Measurements from ENCODE around the gene NUP153. TPM values are rescaled to one million over a fixed set of nuclear protein-coding genes. Genes with fewer than 3 reads are reported as not detected.
"Not testable (repeated sequence)": the region's sequence is repeated elsewhere in the genome, so short reads cannot be mapped to it uniquely, and the experiment has no call there.

NUP153 gene
- total RNA-seq, 2 experiments from 2014 or later = 74.0 to 75.8 TPM

DNA sequence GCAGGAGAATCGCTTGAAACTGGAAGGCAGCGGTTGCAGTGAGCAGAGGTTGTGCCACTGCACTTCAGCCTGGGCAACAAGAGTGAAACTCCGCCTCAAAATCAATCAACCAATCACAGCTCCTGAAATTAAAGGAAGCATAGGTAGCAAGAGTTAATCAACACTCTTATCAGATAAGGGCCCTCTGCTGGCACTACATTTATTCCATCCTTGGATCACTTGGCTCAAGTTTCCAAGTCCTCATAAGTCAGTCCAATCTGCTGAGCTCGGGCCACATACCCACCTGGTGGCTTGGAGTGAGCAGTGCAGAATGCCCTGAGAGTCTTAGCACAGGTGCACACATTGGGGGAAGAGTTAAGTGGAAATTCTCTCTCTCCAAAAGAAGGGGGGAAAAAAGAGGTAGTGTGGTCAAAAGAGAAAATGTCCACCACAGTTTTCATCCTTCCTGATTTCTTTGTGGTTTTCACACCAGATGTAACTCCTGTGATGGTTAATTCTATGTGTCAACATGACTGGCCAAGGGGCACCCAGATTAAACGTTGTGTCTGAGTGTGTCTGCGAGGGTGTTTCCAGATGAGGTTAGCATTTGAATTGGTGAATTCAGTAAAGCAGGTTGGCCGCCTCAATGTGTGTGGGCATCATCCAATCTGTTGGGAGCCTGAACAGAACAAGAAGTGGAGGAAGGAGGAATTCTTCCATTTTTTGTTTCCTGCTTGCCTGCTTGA lies 120.8 kb downstream of the NUP153 start:
- Mint-ChIP-seq H3K36me3 (ENCODE audit: low read depth) (peaks cover 2% of the 10 kb centered on the region), H3K9me3 (peaks cover 2% of the 10 kb centered on the region), H3K27ac (no peak overlapping the region), H3K4me1 (peaks cover 10% of the 10 kb centered on the region), H3K27me3 (peaks cover 9% of the 10 kb centered on the region), H3K4me3 (no peak overlapping the region)
- ChIA-PET POLR2A (no interaction called here), CTCF (interaction anchor here (0.5 to 3.3 kb wide), 6 partner anchors 35 to 430 kb away, joined by 3 to 32 read pairs (median 4); no protein-coding TSS in a partner anchor)
- no peak for DNase-seq

DNA sequence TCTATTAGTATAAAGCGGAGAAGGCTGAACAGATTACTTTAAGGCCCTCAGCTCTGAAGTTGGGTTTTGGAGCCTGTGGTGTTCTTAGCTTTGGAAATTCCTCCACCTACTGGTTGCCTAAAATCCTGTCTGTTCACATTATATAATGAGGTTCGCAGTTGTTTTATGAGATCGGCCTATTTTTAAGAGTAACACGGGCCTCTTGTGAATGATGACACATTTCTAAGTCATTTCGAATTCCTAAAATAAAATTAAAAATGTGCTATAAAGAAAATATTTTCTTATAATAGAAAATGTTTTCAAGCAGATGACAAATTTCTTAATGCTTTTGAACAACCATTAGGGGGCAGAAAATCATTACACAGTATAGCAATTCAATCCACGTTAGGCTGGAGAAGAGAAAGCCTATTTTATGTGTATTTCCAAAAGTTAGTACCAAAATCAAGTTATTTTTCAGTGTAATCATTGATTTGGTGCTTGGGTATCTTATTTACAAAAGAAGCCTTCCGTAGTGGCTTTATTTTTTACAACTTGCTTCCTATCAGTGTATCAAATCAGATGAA lies 122.4 kb downstream of the NUP153 start:
- Mint-ChIP-seq H3K4me1 (peaks cover 8% of the 10 kb centered on the region), H3K27me3 (peaks cover 10% of the 10 kb centered on the region), H3K4me3 (no peak overlapping the region), H3K27ac (no peak overlapping the region), H3K36me3 (ENCODE audit: low read depth) (peaks cover 3% of the 10 kb centered on the region), H3K9me3 (peaks cover 2% of the 10 kb centered on the region)
- ChIA-PET POLR2A (interaction anchor here (0.8 kb wide), 1 partner anchor 17 kb away, joined by 3 read pairs; no protein-coding TSS in a partner anchor), CTCF (interaction anchor here (0.6 to 3.3 kb wide), 15 partner anchors 8 to 427 kb away, joined by 3 to 32 read pairs (median 3); partner anchors contain the start of gene FAM8A1)
- DNase-seq = no peak

DNA sequence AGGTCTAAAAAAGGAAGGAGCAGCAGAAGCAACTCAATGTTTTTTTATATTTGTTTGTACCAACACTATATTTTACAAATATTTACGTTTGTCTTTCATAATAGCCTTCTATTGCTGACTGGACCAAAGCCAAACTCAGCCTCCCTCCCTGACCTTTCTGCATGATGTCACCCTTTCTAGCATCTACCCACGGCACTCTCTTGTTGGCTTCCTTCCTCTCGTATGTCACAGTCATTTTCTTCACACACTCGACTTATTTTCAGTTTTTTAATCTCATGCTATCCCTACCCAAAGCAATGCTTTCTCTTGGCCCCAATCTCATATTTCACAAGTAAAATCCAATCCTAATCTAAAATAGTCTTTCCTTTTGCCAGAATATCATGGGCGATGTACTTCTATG lies 122.9 kb downstream of the NUP153 start:
- no peak overlapping the region for H3K27ac Mint-ChIP-seq
- peaks cover 7% of the 10 kb centered on the region for H3K4me1 Mint-ChIP-seq
- POLR2A ChIA-PET = interaction anchor here (0.8 kb wide), 1 partner anchor 17 kb away, joined by 3 read pairs; no protein-coding TSS in a partner anchor
- H3K4me3 Mint-ChIP-seq = no peak overlapping the region
- H3K9me3 Mint-ChIP-seq = peaks cover 2% of the 10 kb centered on the region
- CTCF ChIA-PET = interaction anchor here (0.6 to 3.3 kb wide), 14 partner anchors 9 to 427 kb away, joined by 3 to 32 read pairs (median 4); partner anchors contain the start of gene FAM8A1
- peaks cover 10% of the 10 kb centered on the region for H3K27me3 Mint-ChIP-seq
- no peak for DNase-seq
- peaks cover 3% of the 10 kb centered on the region for H3K36me3 Mint-ChIP-seq (ENCODE audit: low read depth)

GRCh38 chr6:17581282-17581681 lies 125.4 kb downstream of the NUP153 start:
- POLR2A ChIA-PET; DNase-seq; H3K27ac Mint-ChIP-seq; H3K36me3 Mint-ChIP-seq (ENCODE audit: low read depth); H3K4me1 Mint-ChIP-seq: not testable (repeated sequence)
- CTCF ChIA-PET = interaction anchor here (0.8 to 2.3 kb wide), 4 partner anchors 9 to 426 kb away, joined by 3 to 9 read pairs (median 4); no protein-coding TSS in a partner anchor
- Mint-ChIP-seq H3K27me3 (peaks cover 20% of the 10 kb centered on the region), H3K4me3 (peak overlapping the region; percentile 34), H3K9me3 (peaks cover 11% of the 10 kb centered on the region)

- Mint-ChIP-seq H3K4me1 (peaks cover 7% of the 10 kb centered on the region), H3K9me3 (peaks cover 11% of the 10 kb centered on the region), H3K27ac (no peak overlapping the region), H3K27me3 (peaks cover 20% of the 10 kb centered on the region), H3K36me3 (ENCODE audit: low read depth) (peaks cover 3% of the 10 kb centered on the region), H3K4me3 (peak overlapping the region; percentile 58)
- DNase-seq = peak; percentile 32
- ChIA-PET POLR2A (interaction anchor here (0.6 kb wide), 1 partner anchor 19 kb away, joined by 4 read pairs; the partner anchor contains the start of gene FAM8A1), CTCF (interaction anchor here (0.7 to 2.3 kb wide), 5 partner anchors 9 to 425 kb away, joined by 3 to 9 read pairs (median 3); no protein-coding TSS in a partner anchor)
Observed at GRCh38 chr6:17580518-17581048, 126.1 kb downstream of the NUP153 start.

- peaks cover 3% of the 10 kb centered on the region for H3K36me3 Mint-ChIP-seq (ENCODE audit: low read depth)
- ChIA-PET CTCF (no interaction called here), POLR2A (no interaction called here)
- DNase-seq = no peak
- peaks cover 4% of the 10 kb centered on the region for H3K4me1 Mint-ChIP-seq
- H3K4me3 Mint-ChIP-seq = no peak overlapping the region
- H3K27ac Mint-ChIP-seq = no peak overlapping the region
- peaks cover 24% of the 10 kb centered on the region for H3K27me3 Mint-ChIP-seq
- H3K9me3 Mint-ChIP-seq = peaks cover 13% of the 10 kb centered on the region
Observed at GRCh38 chr6:17577059-17577458, 129.7 kb downstream of the NUP153 start.

DNA sequence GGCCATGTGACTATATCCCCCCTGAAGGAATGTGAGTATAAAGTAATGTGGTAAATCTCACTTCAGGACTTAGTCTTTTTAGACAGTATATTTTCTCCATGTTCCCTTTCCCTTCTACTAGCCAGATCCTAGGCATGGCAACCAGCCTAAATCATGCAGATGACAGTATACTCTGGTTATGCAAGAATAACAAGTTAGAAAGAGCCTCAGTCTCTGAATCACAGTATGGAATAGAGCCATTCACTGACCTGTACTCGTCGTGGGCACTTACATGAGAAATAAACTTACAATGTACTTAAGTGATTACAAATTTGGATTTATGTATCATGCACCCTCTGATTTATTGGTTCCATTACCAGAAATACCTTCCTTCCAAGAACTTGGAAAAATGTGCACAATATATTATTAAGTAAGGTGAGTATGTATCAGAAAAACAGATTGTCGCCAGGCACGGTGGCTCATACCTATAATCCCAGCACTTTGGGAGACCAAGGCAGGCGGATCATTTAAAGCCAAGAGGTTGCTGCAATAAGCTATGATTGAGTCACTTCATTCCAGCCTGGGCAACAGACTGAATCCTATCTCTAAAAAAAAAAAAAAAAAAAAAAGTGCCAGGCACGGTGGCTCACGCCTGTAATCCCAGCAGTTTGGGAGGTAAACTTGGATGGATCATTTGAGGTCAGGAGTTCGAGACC lies 131.7 kb downstream of the NUP153 start:
- DNase-seq = no peak
- CTCF ChIA-PET = interaction anchor here (0.6 kb wide), 1 partner anchor 28 kb away, joined by 3 read pairs; no protein-coding TSS in a partner anchor
- Mint-ChIP-seq H3K9me3 (peaks cover 12% of the 10 kb centered on the region), H3K4me3 (no peak overlapping the region), H3K27me3 (peaks cover 21% of the 10 kb centered on the region), H3K27ac (no peak overlapping the region), H3K4me1 (no peaks in the 10 kb centered on the region), H3K36me3 (ENCODE audit: low read depth) (no peaks in the 10 kb centered on the region)
- POLR2A ChIA-PET = no interaction called here

DNA sequence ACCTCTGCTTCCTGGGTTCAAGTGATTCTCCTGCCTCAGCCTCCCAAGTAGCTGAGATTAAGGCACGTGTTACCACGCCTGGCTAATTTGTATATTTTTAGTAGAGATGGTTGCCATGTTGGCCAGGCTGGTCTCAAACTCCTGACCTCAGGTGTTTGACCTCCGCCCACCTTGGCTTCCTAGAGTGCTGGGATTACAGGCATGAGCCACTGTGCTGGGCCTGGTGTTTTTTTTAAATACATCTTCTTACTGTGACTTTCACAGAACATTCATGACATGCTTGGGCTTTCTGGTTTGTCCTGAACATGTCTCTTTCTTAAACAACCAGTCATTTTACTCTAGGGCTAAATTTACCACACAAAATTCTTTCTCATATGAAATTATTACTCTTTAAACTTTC lies 141.3 kb downstream of the NUP153 start:
- no peaks in the 10 kb centered on the region for H3K4me1 Mint-ChIP-seq
- DNase-seq = no peak
- peaks cover 3% of the 10 kb centered on the region for H3K36me3 Mint-ChIP-seq (ENCODE audit: low read depth)
- H3K9me3 Mint-ChIP-seq = peaks cover 3% of the 10 kb centered on the region
- peaks cover 6% of the 10 kb centered on the region for H3K27me3 Mint-ChIP-seq
- ChIA-PET POLR2A (no interaction called here), CTCF (no interaction called here)
- no peak overlapping the region for H3K4me3 Mint-ChIP-seq
- no peak overlapping the region for H3K27ac Mint-ChIP-seq

Other genes with a start within 250 kb of the NUP153 start
- 10 to 100 TPM; 14.1 to 14.3 TPM for gene FAM8A1, start 106.6 kb downstream of the NUP153 start, total RNA-seq

All from activated CD4-positive, alpha-beta memory T cell treated with anti-CD3 and anti-CD28 coated beads, Interleukin-2, amount 10 ng/mL, durations not matched to agents 7 days and 5 days (primary cell).